Left kidney (tissue), 2 donors: Measurements from ENCODE around the gene ASAP2. TPM values are rescaled to one million over a fixed set of nuclear protein-coding genes. Genes with fewer than 3 reads are reported as not detected.

Experiments used
- DNase-seq: peaks from one replicate; pipeline ENCODE4 v3.0.0-alpha.2; 2013
- polyA plus RNA-seq: library from polyadenylated mRNA; unstranded; fragments of 120-200 nt; gene quantifications from one replicate; pipeline ENCODE4 v1.2.1, GENCODE V29; 2013; ENCODE audit not compliant: insufficient read length

Gene ASAP2
- polyA plus RNA-seq, 1 donor = 66.1 TPM

DNA sequence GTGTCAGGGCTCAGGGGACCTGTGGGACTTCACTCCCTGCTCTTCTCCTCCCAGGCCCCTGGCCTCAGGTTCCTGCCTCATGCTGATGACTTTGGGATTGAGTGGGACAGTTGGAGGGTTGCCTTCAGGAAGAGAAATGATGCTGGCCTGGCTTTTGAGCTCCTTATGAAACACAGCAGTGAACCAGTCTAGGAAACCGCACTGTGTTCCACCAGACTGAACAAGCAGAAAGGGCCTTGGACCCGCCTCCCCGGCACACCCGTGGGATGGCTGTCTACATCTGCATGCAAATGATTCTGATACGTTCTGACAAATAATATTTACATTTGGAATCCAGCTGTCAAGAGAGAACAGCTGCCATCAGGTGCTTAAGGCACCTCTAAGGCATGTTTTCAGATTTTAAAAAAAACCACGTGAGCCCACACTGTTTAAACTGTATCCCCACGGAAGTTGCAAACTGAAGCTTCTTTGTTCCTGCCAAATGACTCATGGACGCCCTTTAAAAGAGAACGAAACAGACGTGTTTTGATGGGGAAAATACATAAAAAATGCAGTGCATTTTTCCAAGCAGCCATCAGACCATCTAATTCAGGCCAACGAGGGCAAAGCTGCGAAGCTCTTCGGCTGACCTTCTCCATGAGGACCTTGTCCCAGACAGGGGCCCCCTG, 27.6 kb upstream of the ASAP2 start:
- peak; percentile 47 for DNase-seq

DNA sequence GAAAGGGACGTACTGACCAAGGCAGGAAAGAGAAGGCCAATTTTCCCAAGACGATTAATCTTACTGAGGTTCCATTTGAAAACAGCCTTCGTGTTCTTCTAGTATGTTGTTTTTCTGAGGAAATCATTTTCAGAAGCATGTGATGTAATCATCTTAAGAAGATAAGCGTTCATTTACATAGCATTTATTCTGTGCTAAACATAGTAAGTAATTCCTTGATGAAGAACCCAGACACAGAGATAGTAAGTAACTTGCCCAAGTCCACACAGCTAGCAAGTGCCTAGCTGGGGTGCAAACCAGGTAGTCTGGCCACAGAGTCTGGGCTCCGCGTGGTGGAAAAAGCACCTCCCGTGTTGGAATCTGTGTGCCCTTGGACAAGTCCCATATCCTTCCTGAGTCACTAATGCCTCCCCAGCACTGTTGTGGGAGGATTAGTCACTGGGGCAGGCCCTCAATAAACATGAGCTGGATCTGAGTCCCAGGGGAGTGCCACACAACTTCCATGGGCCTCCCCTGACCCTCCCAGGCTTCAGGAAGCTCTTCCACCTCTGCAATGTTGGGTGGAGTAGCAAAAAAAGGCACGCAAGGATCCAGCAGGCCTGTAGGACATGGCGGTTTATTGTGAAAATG, 26.9 kb upstream of the ASAP2 start:
- DNase-seq = no peak

- DNase-seq = no peak
Observed at GRCh38 chr2:9184361-9184760, 22.3 kb upstream of the ASAP2 start.

GRCh38 chr2:9187620-9188214, 18.9 kb upstream of the ASAP2 start:
- no peak for DNase-seq

GRCh38 chr2:9188823-9189222, 17.8 kb upstream of the ASAP2 start:
- DNase-seq = no peak

DNA sequence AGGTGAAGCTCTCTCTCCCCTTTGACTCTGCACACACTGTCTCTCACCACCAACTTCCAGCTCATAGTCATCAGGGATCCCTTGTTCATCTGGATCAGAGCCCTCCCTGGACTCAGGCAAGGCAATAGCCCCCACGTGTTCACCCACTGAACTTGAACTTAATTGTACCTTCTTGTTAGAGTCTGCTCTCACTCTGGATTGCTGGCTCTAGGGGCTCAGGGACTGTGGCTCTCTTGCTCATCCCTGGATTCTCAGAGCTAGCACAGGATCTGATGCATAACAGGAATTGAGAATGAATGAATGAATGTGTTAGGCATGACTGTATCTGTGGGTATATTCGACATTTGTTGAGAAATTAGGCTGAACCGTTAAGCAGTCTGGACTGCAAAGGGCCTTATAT, 16.7 kb upstream of the ASAP2 start:
- DNase-seq = no peak

GRCh38 chr2:9191041-9191481, 15.6 kb upstream of the ASAP2 start:
- DNase-seq = no peak

- DNase-seq = no peak
Observed at GRCh38 chr2:9192712-9193111, 13.9 kb upstream of the ASAP2 start.

GRCh38 chr2:9194352-9194751, 12.3 kb upstream of the ASAP2 start:
- DNase-seq = no peak

DNA sequence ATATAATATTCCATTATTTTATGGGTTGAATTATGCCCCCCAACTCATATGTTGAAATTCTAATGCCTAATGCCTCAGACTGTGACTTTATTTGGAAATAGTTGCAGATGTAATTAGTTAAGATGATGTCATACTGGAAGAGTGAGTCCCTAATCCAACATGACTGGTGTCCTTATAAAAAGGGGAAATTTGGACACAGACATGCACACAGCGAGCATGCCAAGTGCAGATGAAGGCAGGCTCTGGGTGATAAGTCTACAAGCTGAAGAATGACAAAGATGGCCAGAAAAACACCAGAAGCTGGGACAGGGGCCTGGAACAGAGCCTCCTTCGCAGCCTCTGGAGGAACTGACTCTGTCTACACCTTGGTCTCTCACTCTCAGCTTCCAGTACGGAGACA, 10.0 kb upstream of the ASAP2 start:
- no peak for DNase-seq

GRCh38 chr2:9197916-9198315, 8.7 kb upstream of the ASAP2 start:
- no peak for DNase-seq

DNA sequence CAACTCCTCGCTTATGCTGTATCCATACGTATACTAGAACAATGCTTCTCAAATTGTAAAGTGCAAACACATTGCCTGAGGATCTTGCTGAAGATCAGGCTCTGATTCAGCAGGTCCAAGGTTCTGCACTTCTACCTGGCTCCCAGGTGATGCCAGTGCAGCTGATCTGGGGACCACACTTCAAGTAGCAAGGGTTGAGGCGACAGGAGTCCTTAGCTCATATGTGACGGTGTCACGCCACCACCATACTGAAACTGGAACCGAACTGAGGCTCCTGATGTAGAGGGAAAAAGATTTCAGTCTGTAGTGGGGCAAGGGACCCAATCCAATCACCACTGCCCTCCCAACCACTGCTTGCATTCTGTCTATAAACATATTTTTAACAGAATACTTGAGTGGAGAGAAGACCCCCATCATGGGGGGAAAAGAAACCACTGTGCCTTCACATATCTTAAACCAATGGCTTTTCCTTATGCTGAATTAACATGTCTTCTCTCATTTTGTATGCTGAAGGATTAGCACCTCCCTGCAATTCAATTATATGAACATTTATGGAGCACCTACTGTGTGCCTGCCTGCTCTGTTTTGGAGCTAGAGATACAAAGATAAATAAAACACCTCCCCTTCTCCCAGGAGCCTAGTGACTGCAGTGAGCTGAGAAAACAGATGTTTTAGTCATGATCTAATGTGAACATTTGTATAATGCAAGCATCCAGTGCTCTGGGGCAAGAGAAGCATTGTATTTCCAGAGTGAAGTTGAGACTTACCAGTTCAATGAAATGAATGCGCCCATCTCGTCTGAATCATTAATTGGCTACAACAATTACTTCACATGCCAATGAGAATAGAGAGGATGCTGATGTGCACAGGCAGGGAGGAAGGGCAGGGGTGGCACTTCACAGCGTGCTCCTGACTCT, 6.6 kb upstream of the ASAP2 start:
- no peak for DNase-seq

GRCh38 chr2:9200633-9201015, 6.0 kb upstream of the ASAP2 start:
- DNase-seq = no peak

DNA sequence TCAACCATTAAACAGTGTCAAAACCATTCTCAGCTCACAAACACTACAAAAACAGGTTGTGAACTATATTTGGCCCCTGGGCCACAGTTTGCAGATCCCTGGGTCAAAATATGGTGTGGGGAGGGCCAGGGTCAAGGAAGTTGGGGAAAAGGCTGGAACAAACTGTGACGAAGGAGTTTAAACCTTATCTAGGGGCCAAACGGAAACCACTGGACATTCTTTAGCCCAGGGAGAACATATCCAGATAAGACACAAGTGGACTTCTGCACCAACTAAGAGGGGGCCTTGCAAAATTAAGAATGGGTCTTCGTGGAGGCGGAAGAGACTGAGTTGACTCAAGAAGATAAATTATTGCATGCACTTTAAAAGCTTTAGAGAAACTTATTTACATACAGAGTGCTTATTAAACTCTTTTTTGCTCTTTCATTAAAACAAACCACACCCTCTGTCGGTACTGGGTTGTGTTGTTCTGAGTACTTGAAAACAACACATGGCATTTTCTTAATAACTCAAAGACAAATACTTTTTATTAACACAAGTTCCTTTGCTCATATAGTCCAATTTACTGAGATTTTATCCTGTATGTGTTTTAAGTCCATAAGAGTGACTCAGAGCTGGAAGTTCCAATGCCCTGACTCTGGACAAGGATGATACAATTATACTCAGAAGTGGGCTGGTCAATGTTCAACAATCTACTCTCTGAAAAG, 5.3 kb upstream of the ASAP2 start:
- DNase-seq = no peak

- no peak for DNase-seq
Observed at GRCh38 chr2:9203006-9203405, 3.6 kb upstream of the ASAP2 start.

DNA sequence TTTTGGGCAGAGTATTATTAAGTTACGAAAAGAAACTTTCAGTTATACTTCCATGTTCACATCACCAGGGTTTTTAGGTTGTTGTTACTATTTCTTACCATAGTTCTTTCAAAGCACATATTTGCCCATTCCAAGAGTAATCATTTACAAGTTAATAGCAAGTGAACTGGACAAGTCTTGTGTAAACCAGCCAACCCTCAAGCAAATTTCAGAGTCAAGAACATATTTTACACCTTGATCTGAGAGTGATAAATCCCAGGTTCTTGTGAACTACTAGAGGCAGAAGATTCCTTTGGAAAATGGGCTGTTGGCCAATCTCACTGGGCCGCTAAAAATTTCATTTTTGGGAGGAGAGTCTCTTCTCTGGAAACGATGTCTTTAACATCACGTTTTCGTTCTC, 2.7 kb upstream of the ASAP2 start:
- no peak for DNase-seq

DNA sequence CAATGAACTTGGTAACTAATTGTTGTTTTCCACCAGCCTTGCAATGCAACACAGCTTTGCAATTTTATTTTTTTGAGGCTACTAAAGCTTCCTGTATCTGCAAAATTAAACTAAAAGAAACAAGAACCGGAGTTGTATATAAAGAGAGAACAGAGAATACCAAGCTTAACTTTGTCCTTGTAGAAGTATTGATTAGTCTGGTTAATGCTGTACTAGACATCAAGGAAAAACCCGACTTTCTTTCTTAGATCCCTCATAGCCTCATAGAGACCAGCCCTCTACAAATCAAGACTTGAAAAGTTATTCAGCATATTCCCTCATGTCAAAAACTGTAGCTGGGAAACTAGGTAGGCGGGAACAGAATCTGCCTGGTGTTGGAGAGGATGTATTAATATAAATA, 1.7 kb upstream of the ASAP2 start:
- DNase-seq = no peak

GRCh38 chr2:9205486-9205885, 1.1 kb upstream of the ASAP2 start:
- no peak for DNase-seq

DNA sequence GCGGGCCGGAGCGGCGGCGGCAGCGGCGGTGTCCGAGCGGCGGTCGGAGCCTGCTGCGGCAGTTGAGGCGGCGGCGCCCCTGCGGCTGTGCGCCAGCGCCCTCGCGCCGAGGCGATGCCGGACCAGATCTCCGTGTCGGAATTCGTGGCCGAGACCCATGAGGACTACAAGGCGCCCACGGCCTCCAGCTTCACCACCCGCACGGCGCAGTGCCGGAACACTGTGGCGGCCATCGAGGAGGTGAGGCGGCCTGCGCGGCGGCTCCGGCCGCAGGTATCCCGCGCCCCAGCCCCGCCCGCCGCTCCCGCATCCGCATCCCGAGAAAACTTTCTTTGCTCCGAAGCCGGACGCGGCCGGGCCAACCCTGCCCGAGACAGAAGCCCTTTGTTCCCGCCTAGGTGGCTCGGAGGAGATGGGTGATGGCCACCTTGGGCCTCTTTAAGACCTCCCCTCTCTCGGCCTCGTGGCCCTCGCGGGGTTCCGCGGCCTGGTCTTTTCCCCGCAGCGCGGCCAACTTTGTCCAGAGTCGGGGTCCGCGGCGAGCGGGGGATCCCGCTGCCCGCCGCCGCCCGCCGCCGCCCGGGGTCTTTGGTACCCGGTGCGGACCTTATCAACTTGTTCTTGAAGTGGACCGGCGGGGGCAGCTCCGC, 504 bp downstream of the ASAP2 start:
- DNase-seq = no peak

DNA sequence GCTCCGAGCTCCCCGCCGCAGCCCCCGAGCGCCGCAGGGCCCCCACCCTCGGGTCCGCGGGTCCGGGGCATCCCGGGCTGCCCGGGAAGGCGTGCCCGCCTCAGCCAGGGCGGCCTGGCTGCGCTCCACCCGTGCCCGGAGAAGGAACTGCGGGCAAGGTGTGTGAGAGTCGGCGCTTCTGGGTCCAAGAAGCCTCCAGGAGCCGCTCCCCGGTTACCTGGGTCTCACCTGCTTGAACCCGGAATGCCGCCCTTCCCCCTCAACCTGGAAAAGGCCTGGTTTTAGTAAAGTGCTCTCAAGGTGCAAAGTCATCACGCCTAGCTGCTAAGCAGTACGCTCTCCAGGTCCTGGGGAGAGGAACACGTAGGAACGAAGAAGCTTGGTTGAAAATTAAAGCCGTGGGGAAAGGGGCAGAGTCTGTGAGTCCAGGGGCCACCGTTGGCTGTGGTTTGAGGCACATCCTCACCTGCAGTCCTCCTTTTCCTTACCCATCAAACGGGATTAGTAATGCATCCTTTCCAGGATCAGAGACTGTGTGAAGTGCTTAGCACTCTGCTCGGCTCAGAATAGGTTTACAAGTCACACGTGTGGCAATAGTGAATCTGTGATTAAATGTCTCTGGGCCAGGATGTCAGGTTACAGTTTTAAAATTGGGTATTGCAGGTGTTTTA, 1.2 kb downstream of the ASAP2 start:
- no peak for DNase-seq

DNA sequence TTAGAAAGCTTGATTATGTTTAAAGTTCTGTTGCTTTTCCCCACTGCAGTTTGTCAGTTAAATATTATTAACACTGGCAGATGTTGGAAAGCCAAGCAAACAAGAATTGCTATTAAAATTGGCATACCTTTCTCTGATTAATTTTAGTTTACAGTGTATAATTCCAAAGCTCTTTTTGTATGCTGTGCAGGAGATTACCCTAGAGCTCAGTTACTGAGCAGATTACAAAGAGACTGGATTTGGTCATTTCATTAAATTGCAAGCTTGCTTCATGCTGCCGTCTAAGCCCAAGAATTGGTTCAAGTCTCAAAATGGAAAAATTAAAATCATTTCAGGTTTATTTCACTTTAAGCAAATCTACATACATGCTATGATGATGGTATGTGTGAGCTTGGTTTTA, 2.3 kb downstream of the ASAP2 start:
- no peak for DNase-seq
